GM18909 (cell line): ENCODE data around the gene PPFIA4.

Experiments used
- ATAC-seq: cut with Tn5 transposase; IDR thresholded peaks from one replicate; pipeline ENCODE4 v1.9.1; 2021; ENCODE audit warnings: mild to moderate bottlenecking; ENCODE audit not compliant: unreplicated experiment, poor library complexity

PPFIA4 gene

GRCh38 chr1:203124011-203124410 is 97.7 kb downstream of the PPFIA4 start:
- ATAC-seq = no peak

- ATAC-seq = no peak
These were observed 98.4 kb downstream of the PPFIA4 start for GRCh38 chr1:203124546-203125317.

- no peak for ATAC-seq
These were observed 100.0 kb downstream of the PPFIA4 start for GRCh38 chr1:203126151-203126865.

GRCh38 chr1:203126866-203127665 is 100.8 kb downstream of the PPFIA4 start:
- no peak for ATAC-seq

GRCh38 chr1:203127666-203128430 is 101.6 kb downstream of the PPFIA4 start, which contains the start of gene ADORA1:
TSS of gene ADORA1 (plus strand) at chr1:203127726. CDS start at chr1:203128842, 1,116 bp downstream.
- no peak for ATAC-seq

GRCh38 chr1:203128431-203128715 is 102.1 kb downstream of the PPFIA4 start:
- ATAC-seq = no peak
